Natural killer cell (primary cell): ENCODE data around the gene CCDC85C. TPM values are rescaled to one million over a fixed set of nuclear protein-coding genes. Genes with fewer than 3 reads are reported as not detected.

Experiments used
- ATAC-seq, 3 donors: fragments of 150-1000 bp in 2 of 3; fragments of 200-7000 bp in 1 of 3; cut with Tn5 transposase; 1 replicate in 1 of 3; 2 replicates in 2 of 3; pipeline ENCODE4 v1.10.0; 2021; ENCODE audit warnings: mild to moderate bottlenecking in 2 of 3, moderate library complexity in 2 of 3
- DNase-seq, 2 donors: peaks; one replicate each; pipeline versions ENCODE4 v3.0.0 to v3.0.0-alpha.2; 2013 to 2021; ENCODE audit warnings: mixed read lengths in 1 of 2
- H3K27ac ChIP-seq: one replicate; pipeline ENCODE4 v1.5.1; 2013; ENCODE audit warnings: mild to moderate bottlenecking, low read length
- H3K27me3 ChIP-seq: one replicate; pipeline ENCODE4 v1.6.1; 2013; ENCODE audit warnings: low read length; ENCODE audit not compliant: control insufficient read depth, insufficient read depth
- H3K36me3 ChIP-seq: one replicate; pipeline ENCODE4 v1.6.1; 2013; ENCODE audit warnings: low read length; ENCODE audit not compliant: control insufficient read depth, insufficient read depth
- H3K4me1 ChIP-seq: one replicate; pipeline ENCODE4 v1.6.1; 2013; ENCODE audit warnings: low read length; ENCODE audit not compliant: control insufficient read depth, insufficient read depth
- H3K4me3 ChIP-seq: one replicate; pipeline ENCODE4 v1.5.1; 2013; ENCODE audit warnings: low read length
- H3K9me3 ChIP-seq: one replicate; pipeline ENCODE4 v1.6.1; 2013; ENCODE audit warnings: low read length; ENCODE audit not compliant: control insufficient read depth, insufficient read depth
- H3K27ac Mint-ChIP-seq, 2 donors: one replicate each; pipeline ENCODE4 v1.8.0; 2022; ENCODE audit warnings: mild to moderate bottlenecking in 2 of 2, mixed read lengths in 2 of 2, moderate library complexity in 1 of 2
- H3K27me3 Mint-ChIP-seq, 2 donors: one replicate each; pipeline ENCODE4 v1.8.0; 2022; ENCODE audit warnings: low read depth in 2 of 2, mixed read lengths in 2 of 2
- H3K36me3 Mint-ChIP-seq: one replicate; pipeline ENCODE4 v1.8.0; 2022; ENCODE audit warnings: mixed read lengths
- H3K4me1 Mint-ChIP-seq, 2 donors: one replicate each; pipeline ENCODE4 v1.8.0; 2022; ENCODE audit warnings: mixed read lengths in 2 of 2
- H3K4me3 Mint-ChIP-seq: one replicate; pipeline ENCODE4 v1.8.0; 2022; ENCODE audit warnings: mild to moderate bottlenecking, moderate library complexity, mixed read lengths
- H3K9me3 Mint-ChIP-seq, 2 donors: one replicate each; pipeline ENCODE4 v1.8.0; 2022; ENCODE audit warnings: mixed read lengths in 2 of 2
- CTCF ChIP-seq: fragments of 200-600 bp; IDR thresholded peaks from one replicate; pipeline ENCODE4 v1.8.0; 2022; ENCODE audit warnings: antibody characterized with exemption
- WGBS: methylation state at CpG from one replicate; pipeline ENCODE4 v1.1.7; 2013; ENCODE audit warnings: missing lambda C conversion rate; ENCODE audit not compliant: insufficient coverage; 5-methylcytosine and 5-hydroxymethylcytosine counted together
- intact Hi-C: fragments of 100-400 bp; cut with micrococcal nuclease; formaldehyde crosslinking; loops from one replicate; pipeline ENCODE4 v1.14.2; 2022
- total RNA-seq, 4 donors: library from RNA; stranded (reverse); fragments of 120-200 nt in 1 of 4; gene quantifications; one replicate each; pipeline versions ENCODE4 v1.2.3 to v1.2.4, GENCODE V29; 2013 to 2022

The CCDC85C gene
- total RNA-seq, 3 donors from 2014 or later (not counting 1 experiment from before 2014, with no cell fraction given) = 0.73 to 4.3 (median 2.8) TPM

DNA sequence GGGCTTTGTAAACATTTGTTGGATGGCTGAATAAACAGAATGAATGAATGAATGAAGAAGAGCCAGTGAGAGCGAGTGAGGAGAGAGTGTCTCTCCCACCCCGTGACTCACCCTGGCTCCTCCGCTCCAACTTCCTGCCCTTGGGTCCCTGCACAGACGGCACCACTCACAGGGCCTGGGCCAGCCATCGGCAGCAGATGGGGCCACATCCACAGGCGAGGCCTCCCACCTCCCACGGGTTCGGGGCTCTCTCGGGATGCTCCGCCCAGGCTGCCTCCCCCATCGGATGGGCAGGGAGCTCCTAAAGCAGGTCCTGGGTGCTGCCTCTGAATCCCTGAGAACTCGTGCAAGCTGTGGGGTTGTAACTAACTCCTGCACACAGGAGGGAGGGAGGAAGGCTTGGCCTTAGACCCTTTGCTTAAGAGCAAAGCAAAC, 81.5 kb downstream of the CCDC85C start:
- no peaks in the 10 kb centered on the region for H3K36me3 ChIP-seq
- 75% methylated on average over 12 of the region's 12 CpGs for WGBS
- peaks cover 5% of the 10 kb centered on the region for H3K4me1 ChIP-seq
- no peak for DNase-seq
- no peak overlapping the region for H3K27ac Mint-ChIP-seq
- no peaks in the 10 kb centered on the region for H3K36me3 Mint-ChIP-seq
- no peaks in the 10 kb centered on the region for H3K9me3 ChIP-seq
- intact Hi-C loops = no loop called here
- no peaks in the 10 kb centered on the region for H3K27me3 Mint-ChIP-seq
- no peak overlapping the region for H3K4me3 ChIP-seq
- H3K27ac ChIP-seq = no peak overlapping the region
- no peaks in the 10 kb centered on the region for H3K27me3 ChIP-seq
- ATAC-seq = no peak
- TF ChIP-seq CTCF = no peak
- no peaks in the 10 kb centered on the region for H3K4me1 Mint-ChIP-seq
- no peaks in the 10 kb centered on the region for H3K9me3 Mint-ChIP-seq
- H3K4me3 Mint-ChIP-seq = no peak overlapping the region

- intact Hi-C loops = no loop called here
- Mint-ChIP-seq H3K27ac (no peak overlapping the region), H3K36me3 (no peaks in the 10 kb centered on the region), H3K27me3 (no peaks in the 10 kb centered on the region), H3K9me3 (no peaks in the 10 kb centered on the region), H3K4me1 (no peaks in the 10 kb centered on the region), H3K4me3 (no peak overlapping the region)
- H3K36me3 ChIP-seq = no peaks in the 10 kb centered on the region
- H3K27me3 ChIP-seq = no peaks in the 10 kb centered on the region
- TF ChIP-seq CTCF = no peak
- no peak overlapping the region for H3K27ac ChIP-seq
- peaks cover 5% of the 10 kb centered on the region for H3K4me1 ChIP-seq
- H3K9me3 ChIP-seq = no peaks in the 10 kb centered on the region
- H3K4me3 ChIP-seq = no peak overlapping the region
- 89% methylated on average over 15 of the region's 18 CpGs for WGBS
- no peak for DNase-seq
- no peak for ATAC-seq
Observed at GRCh38 chr14:99522025-99522401, 82.0 kb downstream of the CCDC85C start.

DNA sequence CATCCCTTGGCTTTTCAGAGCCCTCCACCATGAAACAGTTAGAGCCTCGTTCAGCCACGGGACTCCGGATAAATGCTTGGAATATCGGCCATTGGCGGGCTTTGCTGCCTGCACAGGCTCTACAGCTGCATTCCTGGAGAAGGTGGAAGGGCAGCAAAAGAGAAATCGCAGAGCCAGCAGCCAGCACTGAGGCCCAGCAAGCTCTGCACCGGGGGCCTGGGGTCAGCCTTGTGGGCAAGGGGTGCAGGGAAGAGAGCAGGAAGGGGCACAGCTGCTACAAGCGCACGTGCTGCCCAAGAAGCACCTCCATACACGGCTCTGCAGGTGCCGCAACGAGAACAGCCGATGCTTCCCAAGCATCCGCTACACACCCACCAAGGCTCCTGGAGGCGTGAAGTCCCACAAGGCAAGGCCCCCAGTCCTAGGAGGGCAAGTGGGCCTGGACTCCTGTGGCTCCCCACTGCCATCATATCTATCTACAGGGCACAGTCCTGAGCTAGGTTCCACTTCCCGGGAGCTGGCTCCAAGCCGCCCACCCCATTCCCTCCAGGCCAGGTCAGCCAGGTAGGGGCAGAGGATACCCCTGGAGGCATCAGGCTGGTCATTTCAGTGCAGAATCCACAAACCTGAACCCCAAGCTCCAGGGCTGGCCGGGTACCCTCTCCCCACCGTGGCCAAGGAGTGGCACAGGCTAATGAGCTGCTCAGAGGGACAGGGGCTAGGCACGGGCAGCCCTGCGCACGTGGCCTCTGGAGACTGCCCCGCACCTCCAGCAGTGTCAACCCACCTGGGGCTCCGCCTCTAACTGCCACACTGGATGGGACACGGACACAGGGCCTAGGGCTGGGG, 82.6 kb downstream of the CCDC85C start:
- H3K9me3 Mint-ChIP-seq = no peaks in the 10 kb centered on the region
- H3K27me3 Mint-ChIP-seq = no peaks in the 10 kb centered on the region
- DNase-seq (no peak), ATAC-seq (no peak)
- Histone ChIP-seq H3K36me3 (no peaks in the 10 kb centered on the region), H3K27me3 (no peaks in the 10 kb centered on the region), H3K27ac (no peak overlapping the region), H3K4me1 (peaks cover 5% of the 10 kb centered on the region), H3K4me3 (no peak overlapping the region), H3K9me3 (no peaks in the 10 kb centered on the region)
- H3K27ac Mint-ChIP-seq = no peak overlapping the region
- no peaks in the 10 kb centered on the region for H3K4me1 Mint-ChIP-seq
- intact Hi-C loops = no loop called here
- H3K4me3 Mint-ChIP-seq = no peak overlapping the region
- no peak for TF ChIP-seq CTCF
- WGBS = 93% methylated on average over 25 of the region's 25 CpGs
- no peaks in the 10 kb centered on the region for H3K36me3 Mint-ChIP-seq
